ENCODE measurements around the gene CNDP2.

CNDP2 gene

GRCh38 chr18:74473976-74474640 is 22.1 kb upstream of the CNDP2 start:
- Histone ChIP-seq H3K27ac (ENCODE audit: low read depth, low read length) (no peak overlapping the region), H3K36me3 (ENCODE audit: insufficient read depth, low read length) (no peaks in the 10 kb centered on the region), H3K79me2 (ENCODE audit: control insufficient read depth, insufficient read depth, low read length, unreplicated experiment) (no peaks in the 10 kb centered on the region), H3K27me3 (ENCODE audit: insufficient read depth, low read length) (peaks cover 87% of the 10 kb centered on the region), H3K4me1 (ENCODE audit: control insufficient read depth, insufficient read depth, low read length, unreplicated experiment) (no peaks in the 10 kb centered on the region), H3K4me3 (ENCODE audit: low read depth, low read length) (no peak overlapping the region), H2AFZ (ENCODE audit: low read length, unreplicated experiment) (no peak overlapping the region)

GRCh38 chr18:74476140-74476539 is 20.0 kb upstream of the CNDP2 start:
- no peaks in the 10 kb centered on the region for H3K79me2 ChIP-seq (ENCODE audit: control insufficient read depth, insufficient read depth, low read length, unreplicated experiment)
- no peak overlapping the region for H2AFZ ChIP-seq (ENCODE audit: low read length, unreplicated experiment)
- H3K36me3 ChIP-seq (ENCODE audit: insufficient read depth, low read length): no peaks in the 10 kb centered on the region
- H3K4me3 ChIP-seq (ENCODE audit: low read depth, low read length): no peak overlapping the region
- no peaks in the 10 kb centered on the region for H3K4me1 ChIP-seq (ENCODE audit: control insufficient read depth, insufficient read depth, low read length, unreplicated experiment)
- H3K27me3 ChIP-seq (ENCODE audit: insufficient read depth, low read length): peaks cover 74% of the 10 kb centered on the region
- H3K27ac ChIP-seq (ENCODE audit: low read depth, low read length): no peak overlapping the region

GRCh38 chr18:74477771-74478170 is 18.4 kb upstream of the CNDP2 start:
- Histone ChIP-seq H3K27ac (ENCODE audit: low read depth, low read length) (no peak overlapping the region), H2AFZ (ENCODE audit: low read length, unreplicated experiment) (no peak overlapping the region), H3K79me2 (ENCODE audit: control insufficient read depth, insufficient read depth, low read length, unreplicated experiment) (no peaks in the 10 kb centered on the region), H3K36me3 (ENCODE audit: insufficient read depth, low read length) (no peaks in the 10 kb centered on the region), H3K4me1 (ENCODE audit: control insufficient read depth, insufficient read depth, low read length, unreplicated experiment) (no peaks in the 10 kb centered on the region), H3K27me3 (ENCODE audit: insufficient read depth, low read length) (peaks cover 65% of the 10 kb centered on the region), H3K4me3 (ENCODE audit: low read depth, low read length) (no peak overlapping the region)

- Histone ChIP-seq H3K27ac (ENCODE audit: low read depth, low read length) (no peak overlapping the region), H3K36me3 (ENCODE audit: insufficient read depth, low read length) (no peaks in the 10 kb centered on the region), H3K79me2 (ENCODE audit: control insufficient read depth, insufficient read depth, low read length, unreplicated experiment) (no peaks in the 10 kb centered on the region), H3K4me1 (ENCODE audit: control insufficient read depth, insufficient read depth, low read length, unreplicated experiment) (no peaks in the 10 kb centered on the region), H2AFZ (ENCODE audit: low read length, unreplicated experiment) (no peak overlapping the region), H3K4me3 (ENCODE audit: low read depth, low read length) (no peak overlapping the region), H3K27me3 (ENCODE audit: insufficient read depth, low read length) (peaks cover 62% of the 10 kb centered on the region)
Measured at GRCh38 chr18:74478316-74478715, 17.8 kb upstream of the CNDP2 start.

GRCh38 chr18:74478880-74479279 is 17.3 kb upstream of the CNDP2 start:
- Histone ChIP-seq H2AFZ (ENCODE audit: low read length, unreplicated experiment) (no peak overlapping the region), H3K27me3 (ENCODE audit: insufficient read depth, low read length) (peaks cover 61% of the 10 kb centered on the region), H3K79me2 (ENCODE audit: control insufficient read depth, insufficient read depth, low read length, unreplicated experiment) (no peaks in the 10 kb centered on the region), H3K27ac (ENCODE audit: low read depth, low read length) (no peak overlapping the region), H3K4me1 (ENCODE audit: control insufficient read depth, insufficient read depth, low read length, unreplicated experiment) (no peaks in the 10 kb centered on the region), H3K36me3 (ENCODE audit: insufficient read depth, low read length) (no peaks in the 10 kb centered on the region), H3K4me3 (ENCODE audit: low read depth, low read length) (no peak overlapping the region)

- Histone ChIP-seq H2AFZ (ENCODE audit: low read length, unreplicated experiment) (no peak overlapping the region), H3K27ac (ENCODE audit: low read depth, low read length) (no peak overlapping the region), H3K36me3 (ENCODE audit: insufficient read depth, low read length) (no peaks in the 10 kb centered on the region), H3K4me3 (ENCODE audit: low read depth, low read length) (no peak overlapping the region), H3K4me1 (ENCODE audit: control insufficient read depth, insufficient read depth, low read length, unreplicated experiment) (no peaks in the 10 kb centered on the region), H3K79me2 (ENCODE audit: control insufficient read depth, insufficient read depth, low read length, unreplicated experiment) (no peaks in the 10 kb centered on the region), H3K27me3 (ENCODE audit: insufficient read depth, low read length) (peaks cover 56% of the 10 kb centered on the region)
Measured at GRCh38 chr18:74479486-74480148, 16.5 kb upstream of the CNDP2 start.

- H3K4me3 ChIP-seq (ENCODE audit: low read depth, low read length): no peak overlapping the region
- H3K79me2 ChIP-seq (ENCODE audit: control insufficient read depth, insufficient read depth, low read length, unreplicated experiment): no peaks in the 10 kb centered on the region
- H3K4me1 ChIP-seq (ENCODE audit: control insufficient read depth, insufficient read depth, low read length, unreplicated experiment): no peaks in the 10 kb centered on the region
- H3K27ac ChIP-seq (ENCODE audit: low read depth, low read length): no peak overlapping the region
- no peak overlapping the region for H2AFZ ChIP-seq (ENCODE audit: low read length, unreplicated experiment)
- H3K36me3 ChIP-seq (ENCODE audit: insufficient read depth, low read length): no peaks in the 10 kb centered on the region
- H3K27me3 ChIP-seq (ENCODE audit: insufficient read depth, low read length): peaks cover 51% of the 10 kb centered on the region
Measured at GRCh38 chr18:74480149-74480651, 16.0 kb upstream of the CNDP2 start.

GRCh38 chr18:74482697-74483096 is 13.5 kb upstream of the CNDP2 start:
- no peaks in the 10 kb centered on the region for H3K36me3 ChIP-seq (ENCODE audit: insufficient read depth, low read length)
- H3K4me3 ChIP-seq (ENCODE audit: low read depth, low read length): no peak overlapping the region
- no peaks in the 10 kb centered on the region for H3K4me1 ChIP-seq (ENCODE audit: control insufficient read depth, insufficient read depth, low read length, unreplicated experiment)
- peaks cover 29% of the 10 kb centered on the region for H3K27me3 ChIP-seq (ENCODE audit: insufficient read depth, low read length)
- H2AFZ ChIP-seq (ENCODE audit: low read length, unreplicated experiment): no peak overlapping the region
- H3K79me2 ChIP-seq (ENCODE audit: control insufficient read depth, insufficient read depth, low read length, unreplicated experiment): no peaks in the 10 kb centered on the region
- H3K27ac ChIP-seq (ENCODE audit: low read depth, low read length): no peak overlapping the region

GRCh38 chr18:74486119-74486849 is 9.9 kb upstream of the CNDP2 start:
- Histone ChIP-seq H3K4me1 (ENCODE audit: control insufficient read depth, insufficient read depth, low read length, unreplicated experiment) (no peaks in the 10 kb centered on the region), H3K27ac (ENCODE audit: low read depth, low read length) (no peak overlapping the region), H2AFZ (ENCODE audit: low read length, unreplicated experiment) (no peak overlapping the region), H3K79me2 (ENCODE audit: control insufficient read depth, insufficient read depth, low read length, unreplicated experiment) (no peaks in the 10 kb centered on the region), H3K27me3 (ENCODE audit: insufficient read depth, low read length) (peaks cover 33% of the 10 kb centered on the region), H3K36me3 (ENCODE audit: insufficient read depth, low read length) (no peaks in the 10 kb centered on the region), H3K4me3 (ENCODE audit: low read depth, low read length) (no peak overlapping the region)

- Histone ChIP-seq H3K27ac (ENCODE audit: low read depth, low read length) (no peak overlapping the region), H3K79me2 (ENCODE audit: control insufficient read depth, insufficient read depth, low read length, unreplicated experiment) (no peaks in the 10 kb centered on the region), H3K4me3 (ENCODE audit: low read depth, low read length) (no peak overlapping the region), H2AFZ (ENCODE audit: low read length, unreplicated experiment) (no peak overlapping the region), H3K4me1 (ENCODE audit: control insufficient read depth, insufficient read depth, low read length, unreplicated experiment) (no peaks in the 10 kb centered on the region), H3K27me3 (ENCODE audit: insufficient read depth, low read length) (peaks cover 39% of the 10 kb centered on the region), H3K36me3 (ENCODE audit: insufficient read depth, low read length) (no peaks in the 10 kb centered on the region)
Measured at GRCh38 chr18:74488354-74488753, 7.8 kb upstream of the CNDP2 start.

Data from ACC112 (cell line).